Amygdala (tissue), 56 donors: ENCODE results near the gene OR4S2.

Experiments used
- DNase-seq, 56 donors: peaks; one replicate each; lab custom pipeline; 2025; lab: John Stamatoyannopoulos, UW

OR4S2 gene, protein sequence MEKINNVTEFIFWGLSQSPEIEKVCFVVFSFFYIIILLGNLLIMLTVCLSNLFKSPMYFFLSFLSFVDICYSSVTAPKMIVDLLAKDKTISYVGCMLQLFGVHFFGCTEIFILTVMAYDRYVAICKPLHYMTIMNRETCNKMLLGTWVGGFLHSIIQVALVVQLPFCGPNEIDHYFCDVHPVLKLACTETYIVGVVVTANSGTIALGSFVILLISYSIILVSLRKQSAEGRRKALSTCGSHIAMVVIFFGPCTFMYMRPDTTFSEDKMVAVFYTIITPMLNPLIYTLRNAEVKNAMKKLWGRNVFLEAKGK

DNA sequence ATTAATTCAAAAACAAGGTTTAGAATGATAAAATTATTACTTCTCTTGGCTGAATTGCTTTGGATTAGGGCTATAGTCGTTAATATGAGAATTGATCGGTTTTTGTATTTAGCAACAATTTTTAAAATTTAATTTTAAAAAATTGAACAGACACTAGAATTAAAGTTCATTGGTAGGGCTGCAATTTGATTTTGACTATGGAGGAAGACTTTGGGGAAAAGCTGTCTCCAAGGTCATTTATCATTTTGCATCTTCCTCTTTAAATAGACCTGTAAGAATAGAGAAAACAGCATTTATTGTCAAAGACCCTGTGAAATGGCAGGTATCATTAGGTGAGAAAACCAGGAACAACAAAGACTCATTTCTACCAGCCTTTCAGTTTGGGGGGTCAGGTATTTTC, at the start of gene OR4S2:
OR4S2 (plus strand) TSS at position 301 of the 400 bp plus-strand sequence. CDS start 2,577 bp downstream, outside the sequence.
- DNase-seq = no peak

DNA sequence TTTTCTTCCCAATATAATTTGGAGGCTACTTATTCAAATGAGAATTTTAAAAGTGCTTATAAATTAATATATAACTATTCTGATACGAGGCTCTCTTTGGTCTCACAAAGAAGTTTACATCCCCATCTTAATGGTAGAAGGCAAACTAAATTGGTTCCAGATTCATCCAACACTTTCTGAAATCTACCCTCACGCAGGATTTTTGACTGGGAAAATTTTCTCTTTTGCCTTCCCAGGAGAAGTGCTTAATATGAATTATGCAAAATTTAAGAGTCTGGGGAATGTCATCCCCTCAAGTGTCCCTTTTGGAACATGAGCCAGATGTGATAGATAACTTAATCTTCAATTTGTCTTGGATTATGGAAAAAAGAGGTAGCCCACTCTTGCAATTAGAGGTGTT, 40.6 kb upstream of the OR4S2 start, which contains the start of gene OR4C11:
OR4C11 (minus strand) TSS at position 101 of the 400 bp plus-strand sequence. CDS start 3,272 bp downstream, outside the sequence.
- DNase-seq = no peak

DNA sequence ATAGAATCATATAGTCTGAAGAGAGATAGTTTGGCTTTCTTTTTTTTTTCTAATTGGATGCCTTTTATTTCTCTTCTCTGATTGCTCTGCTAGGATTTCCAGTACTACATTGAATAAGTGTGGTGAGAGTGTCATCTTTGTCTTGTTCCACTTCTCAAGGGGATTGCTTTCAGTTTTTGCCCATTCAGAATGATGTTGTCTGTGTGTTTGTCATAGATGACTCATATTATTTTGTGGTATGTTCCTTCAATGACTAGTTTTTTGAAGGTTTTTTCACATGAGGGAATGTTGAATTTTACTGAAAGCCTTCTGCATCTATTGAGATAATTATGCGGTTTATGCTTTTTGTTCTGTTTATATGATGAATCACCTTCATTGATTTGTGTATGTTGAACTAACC, 23.6 kb upstream of the OR4S2 start:
- no peak for DNase-seq

DNA sequence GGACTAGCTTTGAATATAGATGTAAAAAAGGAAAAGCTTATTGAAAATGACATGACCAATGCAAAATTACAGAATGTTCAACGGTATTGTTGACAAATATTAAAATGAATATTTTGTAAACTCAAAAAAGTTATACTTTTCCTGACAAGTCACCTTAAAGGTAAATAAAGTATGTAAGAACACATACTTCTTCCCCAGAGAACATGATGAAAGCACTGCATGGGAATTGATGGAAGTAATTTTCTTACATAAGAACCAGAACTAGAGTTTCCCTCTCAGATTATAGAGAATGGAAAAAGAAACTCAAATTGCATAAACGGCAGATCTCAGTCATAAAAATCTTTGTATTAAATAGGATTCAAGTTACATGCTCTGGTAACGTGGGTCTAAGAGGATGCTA, 13.3 kb upstream of the OR4S2 start, which contains the start of gene OR4P4:
OR4P4 (plus strand) TSS at position 301 of the 400 bp plus-strand sequence.
- no peak for DNase-seq

DNA sequence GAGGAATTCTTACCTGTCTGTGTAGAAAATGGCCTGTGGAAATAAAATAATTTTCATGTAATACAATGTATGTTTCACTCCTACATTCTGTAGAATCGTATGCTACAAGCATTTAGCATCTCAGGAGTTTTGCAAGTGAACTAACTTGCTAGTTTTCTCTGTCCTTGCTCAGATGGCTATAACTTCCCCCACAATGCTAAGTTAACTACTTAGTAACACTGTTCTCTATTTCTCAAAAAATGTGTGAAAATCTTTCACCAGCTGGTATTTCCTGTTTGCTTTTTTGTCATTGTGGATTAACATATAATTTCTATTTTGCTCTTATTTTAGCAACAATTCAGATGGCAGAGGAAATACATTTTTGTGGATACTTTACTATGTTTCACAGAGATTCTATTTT, 4.4 kb downstream of the OR4S2 start:
- no peak for DNase-seq

DNA sequence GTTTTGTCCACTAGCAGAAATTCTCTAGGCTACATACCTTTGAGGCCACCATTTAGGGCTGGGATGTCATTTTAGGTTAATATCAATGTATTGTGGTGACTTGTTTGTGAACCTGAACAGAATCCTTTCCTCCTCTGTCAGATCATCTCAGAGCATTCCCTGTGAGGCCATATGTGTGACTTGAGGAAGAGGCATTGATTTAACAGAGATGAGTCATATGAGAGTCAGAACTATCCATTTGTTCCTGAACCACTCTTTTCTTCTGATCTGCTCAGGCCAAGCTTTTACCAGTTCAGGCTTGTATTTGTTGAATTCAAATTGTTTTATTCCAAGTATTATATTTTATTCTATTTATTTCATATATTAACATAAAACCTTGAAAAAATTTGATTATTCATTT, 7.0 kb downstream of the OR4S2 start:
- no peak for DNase-seq

DNA sequence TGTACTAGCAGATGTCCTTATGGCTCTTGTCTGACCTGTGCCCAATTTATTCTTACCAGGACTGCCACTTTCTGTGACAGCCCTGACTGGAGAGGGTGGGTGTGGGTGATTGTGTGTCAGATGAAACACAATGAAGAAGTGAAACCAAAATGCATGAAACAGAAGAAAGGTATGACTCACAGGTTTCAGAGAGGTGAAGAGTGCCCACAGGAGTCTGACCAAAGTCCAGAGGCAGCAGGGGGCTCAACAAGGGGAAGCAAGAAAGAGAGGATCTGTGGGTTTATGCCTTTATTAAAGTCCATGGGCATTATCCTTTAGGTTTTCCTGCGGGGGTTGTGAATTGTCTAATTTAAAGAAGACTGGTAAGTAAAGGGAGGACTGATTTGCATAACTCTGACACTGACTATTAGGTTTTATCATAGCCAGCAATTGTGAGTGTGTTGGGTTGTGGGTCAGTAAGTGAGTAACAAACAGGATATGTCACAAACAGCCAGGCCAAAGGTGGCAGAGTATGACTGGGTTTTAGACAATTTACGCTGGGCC, 10.0 kb downstream of the OR4S2 start:
- no peak for DNase-seq

DNA sequence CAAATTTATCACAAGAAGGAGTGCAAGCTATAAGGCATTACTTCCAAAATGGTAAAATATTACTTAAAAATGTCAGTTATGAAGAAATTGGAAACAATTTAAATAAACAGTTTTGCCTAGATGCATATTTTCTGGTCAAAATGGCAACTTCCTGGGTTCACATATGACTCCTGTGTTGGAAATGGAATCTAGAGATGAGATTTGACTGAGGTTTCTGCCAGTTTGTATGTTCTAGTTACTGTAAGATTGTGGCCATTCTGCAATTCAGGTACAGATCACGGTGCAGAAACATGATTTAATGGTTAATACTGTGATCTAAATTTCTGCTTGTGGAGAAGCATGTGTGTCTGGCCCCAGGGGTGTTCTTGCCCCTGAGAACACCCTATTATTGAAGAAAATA, 10.5 kb downstream of the OR4S2 start:
- no peak for DNase-seq

DNA sequence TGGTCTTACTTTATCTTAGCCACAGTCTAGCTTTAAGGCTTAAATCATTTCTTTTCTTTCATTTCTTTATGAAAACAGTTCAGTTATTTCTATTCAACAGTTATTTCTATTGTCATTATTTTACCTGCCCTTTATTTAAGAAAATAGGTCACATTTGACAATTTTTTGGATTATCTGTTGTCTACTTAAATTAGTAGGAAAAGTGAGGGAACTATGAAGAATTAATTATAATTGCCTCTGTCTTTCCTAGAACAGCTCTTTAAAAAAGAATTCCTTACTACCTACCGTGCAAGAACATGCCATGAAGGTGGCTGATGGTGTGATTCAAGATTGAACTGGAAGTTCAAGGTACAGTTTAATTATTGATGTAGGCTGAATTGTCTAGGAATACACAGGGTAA, 13.8 kb downstream of the OR4S2 start, which contains the start of gene OR4C6:
OR4C6 (plus strand) TSS at position 301 of the 400 bp plus-strand sequence. CDS start 2,966 bp downstream, outside the sequence.
- DNase-seq = no peak

DNA sequence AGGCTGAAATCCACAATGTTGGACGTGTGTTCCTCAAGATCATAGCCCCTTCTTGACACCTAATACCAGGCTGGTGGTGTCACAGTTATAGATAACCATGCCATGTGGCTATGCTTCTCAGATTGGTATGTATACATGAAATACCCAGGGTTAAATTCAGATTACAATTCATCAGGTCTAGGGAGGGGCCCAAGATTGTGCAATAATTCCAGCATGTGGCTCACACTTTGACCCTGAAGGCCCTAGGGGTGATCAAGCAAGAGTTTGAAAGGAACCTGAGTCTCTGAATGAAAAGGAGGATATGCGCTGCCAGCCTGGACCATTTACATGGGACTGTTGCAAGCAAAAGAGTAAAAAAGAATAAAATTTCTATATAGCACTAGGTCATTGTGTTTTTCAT, 21.2 kb downstream of the OR4S2 start:
- DNase-seq = no peak

DNA sequence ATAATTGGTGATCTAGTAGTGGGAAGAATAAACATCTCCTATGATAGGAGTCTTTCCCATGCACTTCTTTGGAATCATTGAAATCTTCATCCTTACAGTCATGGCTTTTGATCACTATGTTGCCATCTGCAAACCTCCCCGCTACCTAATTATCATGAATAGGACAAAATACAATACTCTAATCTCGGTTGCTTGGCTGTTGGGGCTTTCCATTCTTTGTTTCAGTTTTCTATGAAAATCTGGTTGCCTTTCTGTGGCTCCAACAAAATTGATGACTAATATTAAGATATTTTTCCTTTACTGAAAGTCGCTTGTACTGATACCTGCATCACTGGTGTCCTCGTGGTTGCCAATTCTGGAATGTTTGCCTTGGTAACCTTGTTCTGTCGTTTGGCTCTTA, 25.7 kb downstream of the OR4S2 start:
- DNase-seq = no peak

DNA sequence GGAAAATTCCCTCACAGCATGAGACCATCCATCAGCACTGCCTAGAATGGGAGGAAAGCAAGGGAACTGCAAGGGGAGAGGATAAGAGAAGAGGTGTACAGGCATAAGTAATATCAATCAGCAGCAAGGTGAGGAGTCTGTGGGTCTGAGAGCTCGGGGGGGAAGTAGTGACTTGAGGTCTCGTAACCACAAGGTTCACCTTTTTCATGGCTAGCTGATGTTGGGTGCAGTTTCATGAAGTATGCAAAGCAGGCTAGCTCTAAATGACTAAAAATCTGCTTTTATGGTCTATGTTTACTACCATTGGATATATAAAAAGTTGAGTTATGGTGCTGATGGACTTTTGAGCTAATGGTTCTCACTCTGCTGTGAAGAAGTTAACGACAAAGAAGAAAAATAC, 49.7 kb downstream of the OR4S2 start:
- no peak for DNase-seq

DNA sequence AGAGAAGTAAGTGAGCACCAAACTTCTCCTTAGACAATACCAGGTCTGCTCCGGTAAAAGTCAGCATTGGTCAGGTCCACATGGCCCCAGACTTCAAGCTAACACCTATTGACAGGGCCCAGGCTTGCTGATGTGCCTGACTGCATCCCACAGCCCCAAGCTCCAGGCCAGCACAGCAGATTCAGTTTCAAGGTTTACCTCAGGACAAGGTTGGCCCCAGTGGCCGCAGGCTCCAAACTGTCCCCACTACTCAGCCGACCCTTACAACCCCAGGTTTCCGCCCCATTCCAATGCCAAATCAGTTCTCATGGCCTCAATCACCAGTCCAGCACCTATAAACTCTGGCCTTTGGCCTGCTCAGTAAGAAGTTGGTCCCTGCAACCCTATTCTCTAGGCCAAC, 53.3 kb downstream of the OR4S2 start:
- no peak for DNase-seq
